ENCODE data around the gene GREM1. TPM values are rescaled to one million over a fixed set of nuclear protein-coding genes. Genes with fewer than 3 reads are reported as not detected.

GREM1 gene
- total RNA-seq, 1 donor from 2014 or later, result 3.7 TPM

GRCh38 chr15:32737304-32737703, 19.5 kb downstream of the GREM1 start:
- Histone ChIP-seq H3K36me3 (ENCODE audit: control insufficient read depth, insufficient read depth, low read length) (no peaks in the 10 kb centered on the region), H3K4me3 (ENCODE audit: low read depth, low read length) (no peak overlapping the region), H3K27me3 (ENCODE audit: control insufficient read depth, insufficient read depth, low read length) (peaks cover 7% of the 10 kb centered on the region)
- no peak for TF ChIP-seq CTCF (IDR thresholded peaks at IDR 0.05; ENCODE audit: insufficient read depth, low read length, severe bottlenecking)
- DNase-seq (ENCODE audit: low read depth) (no peak), FAIRE-seq (no peak)

GRCh38 chr15:32738666-32739065, 20.9 kb downstream of the GREM1 start:
- H3K4me3 ChIP-seq (ENCODE audit: low read depth, low read length), result no peak overlapping the region
- no peaks in the 10 kb centered on the region for H3K36me3 ChIP-seq (ENCODE audit: control insufficient read depth, insufficient read depth, low read length)
- H3K27me3 ChIP-seq (ENCODE audit: control insufficient read depth, insufficient read depth, low read length), result peaks cover 3% of the 10 kb centered on the region
- no peak for DNase-seq (ENCODE audit: low read depth)
- TF ChIP-seq CTCF (IDR thresholded peaks at IDR 0.05; ENCODE audit: insufficient read depth, low read length, severe bottlenecking), result no peak
- no peak for FAIRE-seq

GRCh38 chr15:32739522-32740063, 21.8 kb downstream of the GREM1 start:
- TF ChIP-seq CTCF (IDR thresholded peaks at IDR 0.05; ENCODE audit: insufficient read depth, low read length, severe bottlenecking), result no peak
- FAIRE-seq, result no peak

GRCh38 chr15:32743411-32744140, 25.8 kb downstream of the GREM1 start:
- FAIRE-seq (no peak), DNase-seq (ENCODE audit: low read depth) (peak; percentile 31)
- H3K27me3 ChIP-seq (ENCODE audit: control insufficient read depth, insufficient read depth, low read length), result peaks cover 1% of the 10 kb centered on the region
- TF ChIP-seq CTCF (IDR thresholded peaks at IDR 0.05; ENCODE audit: insufficient read depth, low read length, severe bottlenecking), result no peak
- no peak overlapping the region for H3K4me3 ChIP-seq (ENCODE audit: low read depth, low read length)
- no peaks in the 10 kb centered on the region for H3K36me3 ChIP-seq (ENCODE audit: control insufficient read depth, insufficient read depth, low read length)

More at GRCh38 chr15:32739522-32740063, 21.8 kb downstream of the GREM1 start:
- Histone ChIP-seq H3K27me3 (ENCODE audit: control insufficient read depth, insufficient read depth, low read length) (peaks cover 3% of the 10 kb centered on the region), H3K36me3 (ENCODE audit: control insufficient read depth, insufficient read depth, low read length) (no peaks in the 10 kb centered on the region), H3K4me3 (ENCODE audit: low read depth, low read length) (no peak overlapping the region)
- DNase-seq (ENCODE audit: low read depth), result no peak

- TF ChIP-seq CTCF (IDR thresholded peaks at IDR 0.05; ENCODE audit: insufficient read depth, low read length, severe bottlenecking), result no peak
- FAIRE-seq (no peak), DNase-seq (ENCODE audit: low read depth) (no peak)
- Histone ChIP-seq H3K36me3 (ENCODE audit: control insufficient read depth, insufficient read depth, low read length) (no peaks in the 10 kb centered on the region), H3K27me3 (ENCODE audit: control insufficient read depth, insufficient read depth, low read length) (no peaks in the 10 kb centered on the region), H3K4me3 (ENCODE audit: low read depth, low read length) (no peak overlapping the region)
Observed at GRCh38 chr15:32746116-32746857, 28.5 kb downstream of the GREM1 start.
